Adrenal gland (tissue), 5 donors: Measurements from ENCODE around the gene SUSD3.

Source experiments
- CTCF ChIP-seq, 6 experiments: fragments of 450-650 bp in 4 of 6; fragments of 200-600 bp in 2 of 6; sonication (generic) in 1 of 6; IDR thresholded peaks; 1 replicate in 5 of 6; 2 replicates in 1 of 6; pipeline versions ENCODE4 v1.5.1 to v1.8.0; 2016 to 2021; ENCODE audit warnings: antibody characterized with exemption in 6 of 6, mild to moderate bottlenecking in 2 of 6, moderate library complexity in 1 of 6
- POLR2A ChIP-seq, 2 donors: fragments of 450-650 bp; IDR thresholded peaks; one replicate each; pipeline ENCODE4 v1.6.1; 2017; ENCODE audit warnings: antibody characterized with exemption in 2 of 2, mild to moderate bottlenecking in 2 of 2, moderate library complexity in 1 of 2
- donor health status: DM: no; HTN: no; CAD: no.

GRCh38 chr9:93114984-93115335, 56.5 kb downstream of the SUSD3 start:
- TF ChIP-seq CTCF (IDR thresholded peaks at IDR 0.05) (no peak), POLR2A (IDR thresholded peaks at IDR 0.05) (no peak)
